CD4-positive, alpha-beta T cell treated with Interleukin-2 at 100 ng/mL for 4 hours (primary cell): ENCODE results near the gene SLC38A3.
A peak's percentile ranks its signal among the peaks of the same experiment; 100 is the strongest.

Experiments used
- DNase-seq: peaks from one replicate; pipeline ENCODE4 v3.0.0-alpha.2; 2020; ENCODE audit warnings: low spot score

Gene SLC38A3

GRCh38 chr3:50192689-50193141 is 12.4 kb upstream of the SLC38A3 start:
- DNase-seq: peak; percentile 84

GRCh38 chr3:50193286-50193685 is 11.8 kb upstream of the SLC38A3 start:
- DNase-seq: no peak

GRCh38 chr3:50193746-50194127 is 11.3 kb upstream of the SLC38A3 start:
- no peak for DNase-seq

GRCh38 chr3:50194128-50194902 is 10.8 kb upstream of the SLC38A3 start:
- DNase-seq: peak; percentile 86

GRCh38 chr3:50194903-50195500 is 10.1 kb upstream of the SLC38A3 start:
- peak; percentile 28 for DNase-seq

GRCh38 chr3:50195501-50196252 is 9.4 kb upstream of the SLC38A3 start:
- DNase-seq: no peak

- DNase-seq: no peak
Measured at GRCh38 chr3:50196253-50196801, 8.7 kb upstream of the SLC38A3 start.

- no peak for DNase-seq
Measured at GRCh38 chr3:50201573-50202315, 3.3 kb upstream of the SLC38A3 start.

GRCh38 chr3:50202353-50203112 is 2.5 kb upstream of the SLC38A3 start:
- no peak for DNase-seq

GRCh38 chr3:50203113-50203808 is 1.8 kb upstream of the SLC38A3 start:
- no peak for DNase-seq

GRCh38 chr3:50203809-50204803 is 965 bp upstream of the SLC38A3 start:
- DNase-seq: no peak

- DNase-seq: peak; percentile 17
Measured at GRCh38 chr3:50205413-50206276, 574 bp downstream of the SLC38A3 start.

- DNase-seq: no peak
Measured at GRCh38 chr3:50207359-50208042, 2.4 kb downstream of the SLC38A3 start.

GRCh38 chr3:50208677-50209344 is 3.7 kb downstream of the SLC38A3 start:
- DNase-seq: no peak

- DNase-seq: no peak
Measured at GRCh38 chr3:50210176-50210509, 5.1 kb downstream of the SLC38A3 start.

GRCh38 chr3:50210510-50211367 is 5.7 kb downstream of the SLC38A3 start:
- DNase-seq: no peak
